Testis (tissue), 3 donors: Measurements from ENCODE around the gene TRIM71. TPM values are rescaled to one million over a fixed set of nuclear protein-coding genes. Genes with fewer than 3 reads are reported as not detected.

Experiments used
- DNase-seq: peaks from one replicate; pipeline ENCODE4 v3.0.0-alpha.2; 2019
- H3K27ac ChIP-seq, 2 donors: fragments of 200-600 bp; sonication (generic); one replicate each; pipeline ENCODE4 v1.5.1; 2019
- H3K27me3 ChIP-seq: fragments of 200-600 bp; sonication (generic); one replicate; pipeline ENCODE4 v1.5.1; 2019
- H3K36me3 ChIP-seq: fragments of 200-600 bp; sonication (generic); one replicate; pipeline ENCODE4 v1.5.1; 2017; ENCODE audit warnings: low read depth; ENCODE audit errors: missing control alignments
- H3K4me1 ChIP-seq: fragments of 200-600 bp; sonication (generic); one replicate; pipeline ENCODE4 v1.5.1; 2019
- H3K4me3 ChIP-seq, 2 donors: fragments of 200-600 bp; sonication (generic); one replicate each; pipeline ENCODE4 v1.5.1; 2017 to 2019
- H3K9me3 ChIP-seq: fragments of 200-600 bp; sonication (generic); one replicate; pipeline ENCODE4 v1.5.1; 2017
- POLR2A ChIP-seq: fragments of 450-650 bp; IDR thresholded peaks from one replicate; pipeline ENCODE4 v1.6.1; 2017; ENCODE audit warnings: antibody characterized with exemption, mild to moderate bottlenecking, moderate library complexity
- WGBS, 2 donors: methylation state at CpG; one replicate each; pipeline ENCODE4 v1.1.5; 2018; 5-methylcytosine and 5-hydroxymethylcytosine counted together
- intact Hi-C: fragments of 100-400 bp; cut with DNase I; formaldehyde crosslinking; loops from one replicate; pipeline ENCODE4 v1.15.1; 2023; ENCODE audit warnings: low total_unique reads
- polyA plus RNA-seq: library from polyadenylated mRNA; stranded (reverse); fragments of 350-450 nt; fragmentation: Illumina TruSeq; extraction: RNeasy Lipid Tissue Mini Kit (QIAGEN cat#74804); gene quantifications from one replicate; pipeline ENCODE4 v1.2.3, GENCODE V29; 2014; ENCODE audit warnings: low read depth, low replicate concordance; ENCODE audit not compliant: insufficient read depth
- total RNA-seq, 2 donors: library from RNA; depleted of rRNA; stranded (reverse); fragments of >200 nt; gene quantifications; one replicate each; pipeline ENCODE4 v1.2.3, GENCODE V29; 2016
- TF ChIP-seq, protein P1 (sequence below), 3 experiments: fragments of 450-650 bp in 2 of 3; fragments of 200-600 bp in 1 of 3; sonication (generic) in 1 of 3; IDR thresholded peaks; one replicate each; pipeline ENCODE4 v1.5.1; 2016 to 2019; ENCODE audit warnings: antibody characterized with exemption in 3 of 3, mild to moderate bottlenecking in 2 of 3, moderate library complexity in 1 of 3

TRIM71 gene
- total and polyA plus RNA-seq, 3 donors from 2014 or later = 9.9 to 21.0 (median 20.6) TPM

DNA sequence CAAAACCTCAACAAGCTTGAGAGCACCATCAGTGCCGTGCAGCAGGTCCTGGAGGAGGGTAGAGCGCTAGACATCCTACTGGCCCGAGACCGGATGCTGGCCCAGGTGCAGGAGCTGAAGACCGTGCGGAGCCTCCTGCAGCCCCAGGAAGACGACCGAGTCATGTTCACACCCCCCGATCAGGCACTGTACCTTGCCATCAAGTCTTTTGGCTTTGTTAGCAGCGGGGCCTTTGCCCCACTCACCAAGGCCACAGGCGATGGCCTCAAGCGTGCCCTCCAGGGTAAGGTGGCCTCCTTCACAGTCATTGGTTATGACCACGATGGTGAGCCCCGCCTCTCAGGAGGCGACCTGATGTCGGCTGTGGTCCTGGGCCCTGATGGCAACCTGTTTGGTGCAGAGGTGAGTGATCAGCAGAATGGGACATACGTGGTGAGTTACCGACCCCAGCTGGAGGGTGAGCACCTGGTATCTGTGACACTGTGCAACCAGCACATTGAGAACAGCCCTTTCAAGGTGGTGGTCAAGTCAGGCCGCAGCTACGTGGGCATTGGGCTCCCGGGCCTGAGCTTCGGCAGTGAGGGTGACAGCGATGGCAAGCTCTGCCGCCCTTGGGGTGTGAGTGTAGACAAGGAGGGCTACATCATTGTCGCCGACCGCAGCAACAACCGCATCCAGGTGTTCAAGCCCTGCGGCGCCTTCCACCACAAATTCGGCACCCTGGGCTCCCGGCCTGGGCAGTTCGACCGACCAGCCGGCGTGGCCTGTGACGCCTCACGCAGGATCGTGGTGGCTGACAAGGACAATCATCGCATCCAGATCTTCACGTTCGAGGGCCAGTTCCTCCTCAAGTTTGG is 72.9 kb downstream of the TRIM71 start:
- H3K4me3 ChIP-seq = no peak overlapping the region
- intact Hi-C loops = no loop called here
- no peaks in the 10 kb centered on the region for H3K36me3 ChIP-seq
- no peaks in the 10 kb centered on the region for H3K4me1 ChIP-seq
- WGBS, 2 donors = 95 to 96% methylated on average over 30 to 42 of the region's 42 CpGs
- H3K27ac ChIP-seq = no peak overlapping the region
- DNase-seq = no peak
- H3K9me3 ChIP-seq = no peaks in the 10 kb centered on the region
- H3K27me3 ChIP-seq = no peaks in the 10 kb centered on the region
- TF ChIP-seq, protein P1, sequence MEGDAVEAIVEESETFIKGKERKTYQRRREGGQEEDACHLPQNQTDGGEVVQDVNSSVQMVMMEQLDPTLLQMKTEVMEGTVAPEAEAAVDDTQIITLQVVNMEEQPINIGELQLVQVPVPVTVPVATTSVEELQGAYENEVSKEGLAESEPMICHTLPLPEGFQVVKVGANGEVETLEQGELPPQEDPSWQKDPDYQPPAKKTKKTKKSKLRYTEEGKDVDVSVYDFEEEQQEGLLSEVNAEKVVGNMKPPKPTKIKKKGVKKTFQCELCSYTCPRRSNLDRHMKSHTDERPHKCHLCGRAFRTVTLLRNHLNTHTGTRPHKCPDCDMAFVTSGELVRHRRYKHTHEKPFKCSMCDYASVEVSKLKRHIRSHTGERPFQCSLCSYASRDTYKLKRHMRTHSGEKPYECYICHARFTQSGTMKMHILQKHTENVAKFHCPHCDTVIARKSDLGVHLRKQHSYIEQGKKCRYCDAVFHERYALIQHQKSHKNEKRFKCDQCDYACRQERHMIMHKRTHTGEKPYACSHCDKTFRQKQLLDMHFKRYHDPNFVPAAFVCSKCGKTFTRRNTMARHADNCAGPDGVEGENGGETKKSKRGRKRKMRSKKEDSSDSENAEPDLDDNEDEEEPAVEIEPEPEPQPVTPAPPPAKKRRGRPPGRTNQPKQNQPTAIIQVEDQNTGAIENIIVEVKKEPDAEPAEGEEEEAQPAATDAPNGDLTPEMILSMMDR (IDR thresholded peaks at IDR 0.05) = no peak
- TF ChIP-seq POLR2A = no peak

DNA sequence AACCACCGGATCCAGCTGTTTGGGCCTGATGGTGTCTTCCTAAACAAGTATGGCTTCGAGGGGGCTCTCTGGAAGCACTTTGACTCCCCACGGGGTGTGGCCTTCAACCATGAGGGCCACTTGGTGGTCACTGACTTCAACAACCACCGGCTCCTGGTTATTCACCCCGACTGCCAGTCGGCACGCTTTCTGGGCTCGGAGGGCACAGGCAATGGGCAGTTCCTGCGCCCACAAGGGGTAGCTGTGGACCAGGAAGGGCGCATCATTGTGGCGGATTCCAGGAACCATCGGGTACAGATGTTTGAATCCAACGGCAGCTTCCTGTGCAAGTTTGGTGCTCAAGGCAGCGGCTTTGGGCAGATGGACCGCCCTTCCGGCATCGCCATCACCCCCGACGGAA is 73.6 kb downstream of the TRIM71 start:
- H3K36me3 ChIP-seq = no peaks in the 10 kb centered on the region
- no peaks in the 10 kb centered on the region for H3K27me3 ChIP-seq
- H3K4me1 ChIP-seq = no peaks in the 10 kb centered on the region
- H3K27ac ChIP-seq = no peak overlapping the region
- WGBS, 2 donors = 89 to 91% methylated on average over 10 to 19 of the region's 19 CpGs
- no peaks in the 10 kb centered on the region for H3K9me3 ChIP-seq
- intact Hi-C loops = no loop called here
- no peak overlapping the region for H3K4me3 ChIP-seq
- no peak for TF ChIP-seq POLR2A
- TF ChIP-seq, protein P1 (IDR thresholded peaks at IDR 0.05) = no peak
- DNase-seq = no peak

DNA sequence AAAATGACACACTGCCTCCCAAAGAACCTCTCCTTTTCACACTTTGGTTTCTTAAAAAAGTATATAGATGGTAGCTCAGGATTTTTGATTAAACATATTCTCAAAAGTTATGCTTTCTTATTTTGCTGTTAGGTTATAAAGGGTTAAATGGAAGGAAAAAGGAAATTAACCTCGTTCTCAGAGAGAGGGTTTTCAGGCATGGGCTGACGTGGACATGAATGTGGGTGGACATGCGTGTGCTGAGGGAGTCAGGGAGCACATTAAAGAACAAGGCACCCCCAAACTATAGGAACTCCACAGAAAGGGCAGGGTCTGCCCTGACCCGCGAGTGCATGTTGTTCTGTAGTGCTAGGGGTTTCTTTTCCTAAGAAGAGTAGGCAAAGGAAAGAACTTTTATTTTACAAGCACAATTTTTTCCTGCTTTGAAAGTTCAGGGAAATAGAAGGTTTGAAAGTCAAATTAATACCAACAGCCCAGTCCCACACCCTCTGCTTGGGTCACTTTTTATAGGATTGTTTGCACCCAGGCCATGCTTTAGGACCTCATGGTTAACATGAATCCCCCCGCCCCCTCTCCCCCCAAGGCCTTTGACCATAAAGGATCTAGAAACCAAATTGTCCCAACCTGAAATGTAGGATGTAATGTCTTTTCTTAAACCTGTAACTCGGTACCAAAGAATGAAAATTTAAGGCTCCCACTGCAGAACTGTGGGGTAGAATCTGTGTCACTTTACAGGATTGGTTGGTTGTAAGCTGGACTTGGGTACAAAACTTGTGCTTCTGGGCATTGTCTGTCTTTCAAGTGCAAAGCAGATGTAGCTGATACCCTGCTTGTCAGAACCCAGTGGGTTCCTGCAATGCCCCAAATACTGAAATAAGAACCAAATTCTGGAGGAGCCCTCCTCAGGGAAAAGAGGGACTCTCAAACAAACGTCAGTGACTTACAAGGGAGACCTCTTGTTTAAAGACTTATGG is 75.1 kb downstream of the TRIM71 start:
- 64 to 69% methylated on average over 7 to 8 of the region's 8 CpGs for WGBS, 2 donors
- intact Hi-C loops = no loop called here

DNA sequence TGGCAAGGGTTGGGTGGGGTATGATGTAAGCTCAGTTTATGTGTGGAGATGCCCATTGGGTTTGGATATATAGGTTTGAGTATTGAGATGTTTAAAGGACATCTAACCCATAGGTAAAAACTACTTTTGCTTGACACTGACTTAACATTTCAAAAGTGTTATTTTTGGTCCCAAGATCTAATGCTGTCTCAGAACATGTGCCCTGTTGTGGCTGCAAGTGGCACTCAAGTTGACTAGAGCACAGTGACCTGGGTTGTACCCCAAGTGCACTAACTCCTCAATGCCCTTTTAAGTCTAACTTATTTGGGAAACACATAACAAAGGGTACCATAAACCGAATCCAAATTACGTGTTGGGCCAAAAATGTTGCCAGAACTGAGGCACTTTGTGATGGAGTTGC is 77.2 kb downstream of the TRIM71 start:
- intact Hi-C loops = no loop called here
- TF ChIP-seq, protein P1 (IDR thresholded peaks at IDR 0.05) = no peak
- TF ChIP-seq POLR2A = no peak
- WGBS, 2 donors = 80 to 88% methylated on average over 2 of the region's 2 CpGs

More for the DNA sequence above, 75.1 kb downstream of the TRIM71 start:
- Histone ChIP-seq H3K36me3 (no peaks in the 10 kb centered on the region), H3K27ac (no peak overlapping the region), H3K9me3 (no peaks in the 10 kb centered on the region), H3K27me3 (no peaks in the 10 kb centered on the region), H3K4me3 (no peak overlapping the region), H3K4me1 (no peaks in the 10 kb centered on the region)
- no peak for TF ChIP-seq POLR2A
- TF ChIP-seq, protein P1 (IDR thresholded peaks at IDR 0.05) = no peak
- no peak for DNase-seq

More for the DNA sequence above, 77.2 kb downstream of the TRIM71 start:
- H3K9me3 ChIP-seq = no peaks in the 10 kb centered on the region
- DNase-seq = no peak
- no peaks in the 10 kb centered on the region for H3K27me3 ChIP-seq
- no peaks in the 10 kb centered on the region for H3K36me3 ChIP-seq
- H3K27ac ChIP-seq = no peak overlapping the region
- no peaks in the 10 kb centered on the region for H3K4me1 ChIP-seq
- no peak overlapping the region for H3K4me3 ChIP-seq
